Activated CD8-positive, alpha-beta memory T cell treated with anti-CD3 and anti-CD28 coated beads, Interleukin-2, amount 50 U/mL, for 1 hour (primary cell): Measurements from ENCODE around the gene CTCFL.
"Not testable (repeated sequence)": the region's sequence is repeated elsewhere in the genome, so short reads cannot be mapped to it uniquely, and the experiment has no call there.

Source experiments
- DNase-seq: peaks from one replicate; pipeline ENCODE4 v3.0.0-alpha.2; 2020; ENCODE audit errors: extremely low read depth

The CTCFL gene

DNA sequence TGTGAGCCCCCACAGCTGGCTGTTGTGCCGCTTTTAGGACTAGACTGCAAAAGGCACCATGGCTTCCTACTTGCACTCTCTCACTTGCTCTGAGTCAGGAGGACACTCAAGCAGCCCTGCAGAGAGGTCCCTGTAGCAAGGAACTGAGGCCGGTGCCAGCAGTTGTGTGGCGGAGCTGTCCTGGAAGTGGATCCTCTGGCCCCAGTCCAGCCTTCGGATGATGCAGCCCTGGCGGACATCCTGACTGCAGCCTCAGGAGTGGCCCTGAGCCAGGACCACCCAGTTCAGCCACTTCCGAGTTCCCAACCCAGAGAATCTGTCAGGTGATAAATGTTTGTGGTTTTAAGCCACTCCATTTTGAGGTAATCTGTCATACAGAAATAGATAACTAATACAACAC is 17.5 kb downstream of the CTCFL start:
- no peak for DNase-seq

DNA sequence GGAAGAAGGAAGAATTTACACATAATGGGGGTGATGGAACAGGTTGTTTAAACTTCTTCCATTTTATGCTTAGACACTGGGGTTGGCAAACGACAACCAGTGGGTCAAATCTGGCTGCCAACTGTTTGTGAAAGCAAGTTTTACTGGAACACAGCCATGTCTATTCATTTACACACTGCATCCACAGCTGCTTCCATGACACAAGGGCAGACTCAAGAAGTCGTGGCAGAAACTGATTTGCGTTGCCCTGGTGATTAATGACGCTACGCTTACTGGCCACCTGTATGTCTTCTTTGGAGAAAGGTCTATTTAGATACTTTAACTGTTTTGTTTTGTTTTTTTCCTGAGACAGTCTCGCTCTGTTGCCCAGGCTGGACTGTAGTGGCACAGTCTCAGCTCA is 19.0 kb downstream of the CTCFL start:
- DNase-seq = no peak

DNA sequence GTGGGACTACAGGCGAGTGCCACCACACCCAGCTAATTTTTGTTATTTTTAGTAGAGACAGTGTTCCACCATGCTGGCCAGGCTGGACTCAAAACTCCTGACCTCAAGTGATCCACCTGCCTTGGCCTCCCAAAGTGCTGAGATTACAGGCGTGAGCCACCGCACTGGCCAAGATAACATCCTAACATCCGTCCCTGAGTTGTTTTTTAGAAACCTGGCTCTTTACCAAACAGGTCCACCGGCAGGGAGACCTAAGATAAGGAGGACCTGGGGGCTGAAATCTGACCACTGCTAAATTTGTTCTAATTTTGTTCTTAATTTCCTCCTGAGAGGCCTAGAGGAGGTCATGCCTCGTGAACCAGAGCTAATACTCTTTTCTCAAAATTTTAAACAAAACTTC is 20.5 kb downstream of the CTCFL start:
- no peak for DNase-seq

DNA sequence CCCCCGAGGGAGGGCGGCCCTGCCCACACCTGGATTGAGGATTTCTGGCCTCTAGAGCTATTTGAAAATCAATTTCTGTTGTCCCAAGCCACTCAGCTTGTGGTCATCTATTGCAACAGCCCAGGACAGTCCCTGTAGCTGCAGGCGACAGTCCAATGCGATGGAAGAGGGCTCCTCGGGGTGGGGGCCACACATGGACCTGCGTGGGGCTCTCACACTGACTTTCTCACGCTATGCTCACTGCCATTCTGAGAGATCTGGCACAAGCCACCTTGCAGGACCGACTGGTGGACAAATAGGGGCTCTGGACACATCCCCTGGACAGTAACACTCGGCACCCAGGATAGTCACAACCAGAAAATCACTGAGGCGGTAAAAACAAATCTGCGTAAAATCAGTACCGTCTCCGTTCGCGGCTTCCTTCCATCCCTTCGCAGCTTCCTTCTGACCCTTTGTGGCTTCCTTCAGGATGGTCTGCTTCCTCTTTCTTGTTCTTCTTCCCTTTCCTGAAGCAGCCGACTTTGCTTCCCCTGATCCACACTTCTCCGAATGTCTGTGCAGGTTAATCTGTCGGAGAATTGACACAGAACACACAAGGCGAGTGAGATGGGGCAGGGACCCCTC is 21.8 kb downstream of the CTCFL start:
- no peak for DNase-seq

DNA sequence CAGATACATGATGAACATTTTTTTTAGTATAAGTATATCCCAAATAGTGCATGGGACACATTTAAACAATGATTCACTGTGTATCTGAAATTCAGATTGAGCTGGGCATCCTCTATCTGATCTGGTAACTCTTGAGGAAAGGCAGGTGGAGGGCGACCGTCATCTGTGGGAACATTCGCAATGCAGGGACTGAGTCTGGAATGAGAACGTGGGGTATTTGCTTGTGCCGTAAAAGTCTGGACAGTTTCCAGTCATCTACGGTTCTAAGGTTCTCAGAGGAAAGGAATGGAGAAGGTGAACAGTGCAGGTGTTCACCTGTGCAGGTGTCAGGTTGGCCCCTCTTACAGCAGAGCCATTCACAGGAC is 22.6 kb downstream of the CTCFL start:
- DNase-seq = no peak

DNA sequence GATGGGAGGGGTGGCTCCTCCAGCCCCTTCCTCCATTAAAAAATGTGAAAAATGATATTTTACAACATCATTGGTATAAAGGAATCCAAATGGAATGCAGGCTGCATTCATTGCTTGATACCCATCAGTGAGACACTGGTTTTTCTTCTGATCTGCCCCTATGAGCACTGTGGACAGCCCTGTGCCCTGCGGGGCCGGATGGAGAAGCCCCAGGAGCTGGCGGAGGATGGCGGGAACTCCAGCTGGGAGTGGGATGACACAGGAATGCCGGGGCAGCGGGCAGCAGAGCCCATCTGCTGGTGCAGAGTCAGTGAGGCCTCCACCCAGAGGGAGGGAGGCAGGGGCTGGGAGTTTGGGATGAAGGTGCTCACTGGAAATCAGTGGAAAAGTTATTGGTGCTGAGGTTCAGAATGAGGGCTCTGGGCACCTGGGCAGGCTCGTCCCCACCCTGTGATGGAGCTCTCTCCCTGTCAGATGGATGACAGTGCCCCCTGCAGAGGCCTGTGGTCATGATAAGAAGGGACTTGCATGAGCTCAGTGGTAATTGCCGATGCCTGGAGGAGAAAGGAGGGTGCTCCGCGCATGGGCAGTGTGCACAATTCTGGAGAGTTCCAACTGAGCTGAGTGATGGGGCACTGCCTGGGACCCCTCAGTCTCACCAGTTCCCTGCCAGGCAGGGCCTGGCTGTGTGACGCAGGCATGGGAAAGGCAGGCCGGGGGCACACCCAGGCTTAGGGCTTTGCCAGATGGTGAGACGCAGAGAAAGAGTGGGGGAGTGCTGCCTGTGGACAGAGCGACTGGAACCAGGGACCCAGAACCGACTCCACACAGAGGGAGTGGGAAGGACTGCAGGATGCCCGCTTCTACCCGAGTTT is 23.2 kb downstream of the CTCFL start:
- no peak for DNase-seq

DNA sequence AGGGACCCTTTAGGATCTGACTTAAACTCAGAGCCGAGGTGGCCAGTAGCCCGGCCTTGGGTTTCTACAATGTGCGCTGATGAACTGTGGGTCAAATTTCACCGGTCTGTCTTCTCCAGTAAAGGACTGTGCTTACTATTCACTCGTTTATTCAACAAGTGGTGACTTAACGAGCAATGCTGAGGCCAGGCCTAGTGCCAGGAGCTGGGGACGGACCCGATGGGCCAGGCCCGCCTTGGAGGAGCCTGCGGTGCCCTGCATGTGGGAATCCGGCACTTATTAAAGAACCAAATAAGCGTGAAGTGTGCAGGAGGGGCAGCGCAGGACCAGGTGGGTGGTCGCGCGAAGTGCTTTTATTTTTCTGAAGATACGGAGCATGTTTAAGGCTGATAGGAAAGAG is 24.0 kb downstream of the CTCFL start:
- DNase-seq = no peak

DNA sequence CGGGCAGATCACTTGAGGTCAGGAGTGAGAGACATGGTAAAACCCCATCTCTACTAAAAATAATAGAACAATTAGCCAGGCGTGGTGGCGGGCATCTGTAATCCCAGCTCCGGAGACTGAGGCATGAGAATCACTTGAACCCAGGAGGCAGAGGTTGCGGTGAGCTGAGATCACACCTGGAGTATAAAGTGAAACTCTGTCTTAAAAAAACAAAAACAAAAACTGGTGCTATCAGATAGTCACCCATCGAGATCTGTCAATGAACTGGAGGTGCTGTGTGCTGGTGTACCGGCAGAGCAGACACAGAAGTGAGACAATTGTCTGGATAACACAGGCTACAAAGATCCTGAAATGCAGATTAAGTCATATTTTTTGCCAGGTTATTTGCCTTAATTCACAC is 24.7 kb downstream of the CTCFL start:
- DNase-seq = no peak

DNA sequence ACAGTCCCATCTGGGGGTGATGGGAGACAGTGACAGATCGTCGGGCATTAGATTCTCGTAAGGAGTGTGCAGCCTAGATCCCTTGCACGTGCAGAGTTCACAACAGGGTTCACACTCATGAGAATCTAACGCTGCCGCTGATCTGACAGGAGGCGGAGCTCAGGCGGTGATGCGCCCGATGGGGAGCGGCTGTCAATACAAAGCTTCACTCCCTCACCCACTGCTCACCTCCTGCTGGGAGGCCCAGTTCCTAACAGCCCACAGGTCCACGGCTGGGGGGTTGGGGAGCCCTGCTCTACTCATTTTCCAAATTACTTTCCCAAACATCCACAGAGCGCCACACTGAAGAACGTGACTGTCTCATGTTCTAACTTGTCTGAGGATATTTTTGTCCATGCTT is 25.3 kb downstream of the CTCFL start:
- no peak for DNase-seq

DNA sequence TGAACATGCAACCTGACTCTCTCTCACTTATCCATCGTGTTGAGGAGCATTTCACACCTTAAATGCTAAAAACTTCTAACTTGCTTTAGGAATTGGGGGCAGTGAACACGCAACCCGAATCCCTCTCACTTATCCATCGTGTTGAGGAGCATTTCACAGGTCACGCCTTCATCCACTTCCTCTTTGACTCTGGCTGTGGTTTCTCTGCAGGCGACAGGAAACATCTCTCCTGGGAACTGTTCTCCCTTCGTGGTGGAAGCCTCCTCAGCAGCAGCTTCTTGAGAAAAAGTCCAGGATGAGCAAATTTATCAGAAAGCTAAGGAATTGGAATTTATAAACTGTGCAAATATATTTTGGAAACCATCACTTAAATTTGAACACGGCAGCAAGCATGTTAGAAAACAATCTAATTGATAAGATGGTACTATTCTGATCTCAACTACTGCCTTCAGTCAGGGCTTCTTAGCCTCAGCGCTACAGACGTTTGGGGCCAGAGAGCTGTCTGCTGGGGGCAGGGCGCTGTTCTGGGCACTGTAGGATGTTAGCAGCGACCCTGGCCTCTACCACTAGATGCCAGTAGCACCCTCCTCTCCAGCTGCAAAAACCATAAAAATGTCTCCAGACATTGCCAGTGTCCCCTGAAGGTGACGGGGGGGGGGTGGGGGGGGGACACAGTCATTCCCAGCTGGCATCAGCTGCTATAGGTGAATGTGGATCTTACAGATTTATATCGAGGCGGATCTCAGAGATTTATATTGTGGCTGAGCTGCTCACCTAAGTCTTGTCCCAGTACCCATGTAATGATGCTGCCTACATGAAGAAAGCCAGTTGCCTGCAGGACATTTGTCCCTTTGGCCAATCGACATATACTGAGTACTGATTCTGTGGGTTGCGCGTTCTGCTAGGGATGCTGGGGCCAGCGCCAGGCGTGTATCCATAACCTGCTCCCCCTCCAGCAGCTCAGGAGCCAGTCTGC is 26.2 kb downstream of the CTCFL start:
- DNase-seq = no peak

DNA sequence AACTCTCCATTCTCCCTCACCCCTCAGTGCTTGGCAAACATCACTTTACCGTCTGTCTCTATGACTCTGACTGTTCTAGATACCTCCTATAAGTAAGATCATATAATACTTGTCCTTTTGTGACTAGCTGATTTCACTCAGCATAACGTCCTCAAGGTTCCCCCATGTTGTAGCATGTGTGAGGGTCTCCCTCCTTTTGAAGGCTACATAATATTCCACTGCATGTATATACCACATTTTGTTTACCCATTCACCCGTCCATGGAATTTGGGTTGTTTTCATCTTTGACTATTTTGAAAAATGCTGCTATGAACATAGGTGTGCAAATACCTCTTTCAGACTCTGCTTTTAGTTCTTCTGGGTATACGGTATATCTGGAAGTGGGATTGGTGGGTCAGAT is 28.3 kb downstream of the CTCFL start:
- DNase-seq = no peak

DNA sequence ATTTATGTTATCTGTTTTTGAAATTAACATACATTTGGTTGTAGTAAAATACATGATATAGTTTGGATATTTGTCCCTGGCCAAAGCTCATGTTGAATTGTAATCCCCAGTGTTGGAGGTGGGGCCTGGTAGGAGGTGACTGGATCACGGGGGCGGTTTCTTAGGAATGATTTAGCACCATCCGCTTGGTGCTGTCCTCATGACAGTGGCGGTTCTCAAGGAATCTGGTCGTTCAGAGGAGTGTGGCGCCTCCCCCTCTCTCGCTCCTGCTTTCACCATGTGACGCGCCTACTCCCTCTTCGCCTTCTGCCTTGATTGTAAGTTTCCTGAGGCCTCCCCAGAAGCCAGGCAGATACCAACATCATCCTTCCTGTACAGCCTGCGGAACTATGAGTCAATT is 29.0 kb downstream of the CTCFL start:
- DNase-seq = no peak

DNA sequence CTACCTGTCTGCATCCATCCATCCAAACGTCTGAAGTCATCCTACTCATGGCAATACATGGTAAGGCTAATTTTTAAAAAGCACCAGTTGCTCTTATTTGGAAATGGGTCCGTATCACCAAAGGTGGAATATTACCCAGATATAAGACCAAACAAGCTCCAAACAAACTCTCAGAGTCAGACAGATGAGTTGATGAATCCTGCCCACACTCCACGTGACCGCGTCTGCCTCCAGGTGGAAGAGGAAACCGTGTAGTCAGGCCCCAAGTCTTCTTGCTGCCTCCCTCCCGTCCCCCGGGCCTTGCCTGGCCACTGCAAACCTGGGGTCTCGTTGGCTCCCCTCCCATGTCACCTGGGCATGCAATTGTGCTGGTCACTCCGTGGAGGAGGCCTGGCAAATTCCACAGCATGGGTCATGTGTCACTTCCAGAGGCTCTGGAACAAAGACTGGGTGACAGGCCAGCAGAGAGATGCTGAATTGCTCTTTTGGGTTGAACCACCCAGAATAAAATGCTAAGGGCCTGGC is 31.8 kb downstream of the CTCFL start:
- DNase-seq = no peak

DNA sequence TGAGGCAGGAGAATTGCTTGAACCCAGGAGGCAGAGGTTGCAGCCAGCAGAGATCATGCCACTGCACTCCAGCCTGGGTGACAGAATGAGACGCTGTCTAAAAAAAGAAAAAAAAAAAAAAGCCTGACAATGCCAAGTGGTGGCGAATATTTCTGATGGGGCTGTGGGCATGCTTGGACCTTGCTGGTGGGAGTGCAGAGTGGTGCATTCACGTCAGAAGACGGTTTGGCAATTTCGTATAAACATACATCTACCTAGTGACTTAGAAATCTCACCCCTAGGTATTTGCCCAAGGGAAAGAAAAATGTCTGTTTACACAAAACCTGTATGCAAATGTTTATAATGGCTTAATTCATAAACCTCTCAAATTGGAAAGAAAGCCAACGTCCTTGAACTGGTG is 33.6 kb downstream of the CTCFL start:
- DNase-seq = no peak

DNA sequence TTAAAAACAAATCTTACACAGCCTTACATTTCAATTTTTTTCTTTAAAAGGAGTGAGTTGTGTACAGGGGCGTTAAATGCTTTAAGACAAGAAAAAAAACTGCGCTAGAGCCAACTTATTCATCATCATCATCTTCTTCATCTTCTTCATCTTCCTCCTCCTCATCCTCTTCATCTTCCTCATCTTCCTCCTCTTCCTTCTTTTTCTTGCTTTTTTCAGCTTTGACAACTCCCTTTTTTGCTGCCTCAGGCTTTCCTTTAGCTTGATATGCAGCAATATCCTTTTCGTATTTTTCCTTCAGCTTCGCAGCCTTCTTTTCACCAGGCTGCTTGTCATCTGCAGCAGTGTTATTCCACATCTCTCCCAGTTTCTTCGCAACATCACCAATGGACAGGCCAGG is 36.7 kb downstream of the CTCFL start:
- not testable (repeated sequence) for DNase-seq

DNA sequence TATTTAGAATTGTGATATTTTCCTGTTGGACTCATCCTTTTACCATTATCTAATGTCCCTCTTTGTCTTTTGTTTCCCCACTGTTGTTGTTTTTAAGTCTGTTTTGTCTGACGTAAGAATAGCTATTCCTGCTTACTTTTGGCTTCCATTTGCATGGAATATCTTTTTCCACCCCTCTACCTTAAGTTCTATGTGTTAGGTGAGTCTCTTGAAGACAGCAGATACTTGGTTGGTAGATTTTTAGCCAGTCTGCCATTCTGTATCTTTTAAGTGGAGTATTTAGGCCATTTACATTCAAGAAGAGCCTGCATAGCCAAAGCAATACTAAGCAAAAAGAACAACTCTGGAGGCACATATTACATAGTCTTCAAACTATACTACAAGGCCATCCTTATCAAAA is 39.2 kb downstream of the CTCFL start:
- no peak for DNase-seq

DNA sequence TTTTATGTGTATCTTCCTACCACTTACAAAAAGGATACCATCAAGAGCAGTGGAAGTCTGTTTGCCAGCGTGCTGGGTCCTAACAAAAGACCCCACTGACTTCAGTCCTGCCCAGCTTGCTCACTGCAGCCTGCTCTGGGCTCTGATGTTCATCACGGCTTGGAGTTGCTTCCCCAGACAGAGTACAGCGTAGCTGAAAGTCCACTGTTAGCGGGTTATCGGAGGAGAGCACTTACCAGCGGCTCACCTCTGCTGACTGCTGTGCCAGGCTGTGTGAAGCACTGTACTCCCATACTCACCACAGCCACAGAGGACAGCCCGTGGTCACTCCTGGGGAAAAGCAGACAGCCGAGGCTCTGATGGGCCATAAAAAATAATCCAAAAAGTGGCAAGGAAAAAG is 40.2 kb downstream of the CTCFL start:
- no peak for DNase-seq

DNA sequence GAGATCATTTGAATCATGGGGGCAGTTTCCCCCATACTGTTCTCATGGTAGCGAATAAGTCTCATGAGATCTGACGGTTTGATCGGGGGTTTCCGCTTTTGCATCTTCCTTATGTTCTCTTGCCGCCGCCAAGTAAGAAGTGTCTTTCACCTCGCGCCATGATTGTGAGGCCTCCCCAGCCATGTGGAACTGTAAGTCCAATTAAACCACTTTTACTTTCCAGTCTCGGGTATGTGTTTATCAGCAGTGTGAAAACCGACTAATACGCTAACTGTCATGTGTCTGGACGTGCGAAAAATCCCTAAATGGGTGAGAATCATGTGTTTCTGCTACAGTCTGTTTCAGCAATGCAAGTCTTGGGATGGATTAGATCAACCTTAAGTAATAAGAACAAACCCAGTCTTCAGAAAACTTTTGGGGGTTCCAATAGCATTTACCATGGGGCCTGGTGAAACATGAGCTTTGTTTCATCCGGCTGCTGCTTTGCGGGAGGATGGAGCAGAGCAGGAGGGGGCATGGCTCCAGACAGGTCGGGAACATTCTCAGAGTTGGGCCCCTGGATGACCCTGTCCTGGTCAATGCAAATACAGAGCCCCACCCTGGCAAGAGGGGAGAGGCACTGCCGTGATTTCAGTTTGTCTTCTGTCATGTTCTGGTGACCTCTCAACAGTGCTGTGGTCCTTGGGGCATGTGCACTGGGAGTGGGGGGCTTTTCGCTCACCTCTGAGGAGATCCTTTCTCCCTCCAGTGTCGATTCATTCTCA is 41.5 kb downstream of the CTCFL start:
- DNase-seq = no peak

DNA sequence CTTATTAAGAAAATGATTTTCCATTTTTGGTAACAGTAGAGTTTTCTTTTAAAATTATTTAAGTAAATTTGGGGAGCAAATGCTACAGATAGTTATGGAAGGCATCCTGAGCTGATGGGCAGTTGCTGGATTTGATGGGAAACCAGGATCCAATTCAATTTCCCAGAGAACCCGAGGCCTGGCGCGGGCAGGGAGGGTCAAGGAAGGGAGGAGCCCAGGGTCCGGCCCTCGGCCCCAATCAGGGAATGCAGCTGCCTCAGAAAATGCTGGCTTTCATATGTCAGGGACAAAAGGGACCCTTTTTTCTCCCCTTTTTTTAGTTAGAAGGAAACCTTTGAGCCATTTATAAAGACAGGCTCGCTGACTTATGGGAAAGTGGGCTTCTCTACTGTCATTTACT is 42.1 kb downstream of the CTCFL start:
- DNase-seq = no peak

DNA sequence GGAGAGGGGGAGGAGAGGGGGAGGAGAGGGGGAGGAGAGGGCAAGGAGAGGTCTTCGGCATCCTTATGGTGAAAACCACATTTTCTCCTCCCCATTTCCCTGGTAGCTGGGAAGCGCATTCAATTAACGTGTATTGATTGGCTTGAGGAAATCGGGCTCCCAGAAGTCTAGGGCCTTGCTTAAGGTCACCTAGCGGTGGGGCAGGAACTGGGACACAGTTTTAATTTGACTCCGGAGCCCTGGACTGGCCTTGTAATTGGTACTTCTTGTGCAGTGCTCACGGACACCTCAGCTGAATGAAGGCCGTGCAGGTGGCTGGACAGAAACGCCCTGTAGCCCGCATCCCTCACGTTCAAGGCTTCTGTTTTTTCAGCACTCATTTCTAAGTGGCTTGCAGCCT is 42.8 kb downstream of the CTCFL start:
- DNase-seq = no peak

DNA sequence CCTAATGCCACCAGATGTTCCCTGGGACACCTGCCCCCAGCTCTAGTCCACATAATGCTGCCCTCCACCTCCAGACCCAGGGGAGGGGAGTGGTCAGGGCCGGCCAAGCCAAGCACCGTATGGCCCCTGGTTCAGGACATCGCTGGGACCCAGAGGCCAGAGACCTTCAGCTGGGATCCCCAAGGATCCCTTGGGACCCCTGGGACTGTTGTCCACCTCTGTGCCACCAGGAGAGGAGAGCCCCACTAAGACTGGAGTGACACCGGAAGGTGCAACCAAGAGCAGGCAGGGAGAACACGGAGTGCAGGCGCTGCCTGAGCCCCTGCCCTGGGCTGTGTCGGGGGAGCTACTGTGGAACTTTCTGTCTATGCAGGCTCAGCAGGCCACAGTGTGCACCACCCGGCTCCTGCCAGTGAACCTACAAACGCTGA is 43.6 kb downstream of the CTCFL start:
- DNase-seq = no peak
